ENCODE measurements around the gene MIGA1.

The MIGA1 gene

DNA sequence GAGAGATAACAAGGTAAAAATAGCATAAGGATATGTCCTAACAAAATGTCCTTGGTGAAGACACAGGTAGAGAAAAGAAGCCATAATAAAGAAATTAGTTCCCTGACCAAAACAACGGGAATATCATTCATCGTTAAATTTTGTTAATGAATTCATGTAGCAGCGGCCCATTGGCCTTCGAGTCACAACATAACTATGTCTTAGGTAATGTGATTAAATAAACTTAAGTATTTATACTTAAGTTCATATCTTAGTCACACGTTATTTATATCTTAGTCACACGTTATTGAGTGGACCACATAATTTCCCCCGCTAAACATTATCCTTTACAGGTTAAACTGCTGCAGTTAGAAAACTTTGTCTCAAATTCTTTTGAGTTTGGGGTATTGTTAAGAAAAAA lies 110.2 kb downstream of the MIGA1 start:
- DNase-seq (ENCODE audit: low read depth), result peak; percentile 80
- H3K4me3 ChIP-seq (ENCODE audit: low read length), result peak overlapping the region; percentile 69
- no peak for TF ChIP-seq CTCF (IDR thresholded peaks at IDR 0.05; ENCODE audit: insufficient read depth, low read depth, low read length, missing control alignments)

GRCh38 chr1:77891200-77891599 lies 111.8 kb downstream of the MIGA1 start:
- H3K4me3 ChIP-seq (ENCODE audit: low read length), result no peak overlapping the region
- DNase-seq (ENCODE audit: low read depth), result no peak
- no peak for TF ChIP-seq CTCF (IDR thresholded peaks at IDR 0.05; ENCODE audit: insufficient read depth, low read depth, low read length, missing control alignments)

DNA sequence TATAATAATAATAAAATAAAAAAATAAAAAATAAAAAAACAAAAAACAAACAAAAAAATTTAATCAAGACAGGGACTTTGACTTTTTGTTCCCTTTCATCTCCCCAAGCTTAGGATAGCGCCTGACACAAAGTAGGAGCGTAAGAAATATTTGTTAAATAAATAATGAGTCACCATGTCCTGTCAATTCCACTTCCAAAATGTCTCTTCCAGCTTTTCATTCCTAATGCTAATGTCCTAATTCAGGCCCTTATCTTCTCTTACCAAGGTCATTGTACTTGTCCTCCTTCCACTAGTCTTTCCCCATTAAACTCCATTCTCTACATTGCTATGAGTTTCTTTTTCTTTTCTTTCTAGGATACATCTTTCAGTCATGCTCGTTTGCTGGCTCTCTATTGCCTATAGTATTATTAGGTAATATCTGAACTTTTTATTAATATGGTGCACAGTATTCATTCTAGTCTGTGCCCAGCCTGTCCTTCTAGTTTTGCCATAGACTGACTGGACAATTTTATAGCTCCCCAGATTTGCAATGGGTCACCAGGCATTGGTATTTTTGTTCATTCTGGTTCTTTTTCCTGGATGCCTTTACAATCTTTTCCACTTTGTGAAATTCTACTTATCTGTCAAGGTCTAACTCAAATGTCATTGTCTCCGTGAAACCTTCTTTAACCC lies 120.3 kb downstream of the MIGA1 start:
- no peak overlapping the region for H3K4me3 ChIP-seq (ENCODE audit: low read length)
- TF ChIP-seq CTCF (IDR thresholded peaks at IDR 0.05; ENCODE audit: insufficient read depth, low read depth, low read length, missing control alignments), result no peak
- peak; percentile 30 for DNase-seq (ENCODE audit: low read depth)

DNA sequence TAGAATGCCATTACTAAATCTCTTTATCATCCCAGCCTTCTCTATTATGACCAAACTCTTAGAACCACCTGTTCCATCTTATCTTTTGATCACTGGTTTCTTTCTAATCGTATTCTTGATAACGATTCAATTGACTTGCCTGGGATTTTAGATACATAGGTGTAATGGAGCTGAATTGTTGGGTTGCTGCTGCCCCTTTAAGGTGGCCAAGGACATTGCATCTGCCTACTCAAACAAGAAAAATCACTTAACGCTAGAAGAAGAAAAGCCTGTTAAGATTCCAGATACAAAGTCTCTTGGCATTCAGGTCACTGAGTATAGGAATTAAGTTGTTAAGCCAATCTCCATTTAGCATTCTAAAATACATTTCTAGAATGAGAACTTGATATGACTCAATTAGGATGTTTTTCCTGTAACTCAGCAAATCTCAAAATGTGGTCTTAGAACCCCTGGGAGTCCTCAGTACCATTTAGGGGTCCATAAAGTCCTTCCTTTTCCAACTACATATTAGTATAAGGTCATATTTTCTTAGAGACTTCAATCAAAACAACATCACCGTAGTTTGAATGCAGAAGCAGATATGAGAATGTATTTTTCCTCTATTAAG lies 121.3 kb downstream of the MIGA1 start:
- peak; percentile 84 for TF ChIP-seq CTCF (IDR thresholded peaks at IDR 0.05; ENCODE audit: insufficient read depth, low read depth, low read length, missing control alignments)
- no peak overlapping the region for H3K4me3 ChIP-seq (ENCODE audit: low read length)
- peak; percentile 77 for DNase-seq (ENCODE audit: low read depth)

DNA sequence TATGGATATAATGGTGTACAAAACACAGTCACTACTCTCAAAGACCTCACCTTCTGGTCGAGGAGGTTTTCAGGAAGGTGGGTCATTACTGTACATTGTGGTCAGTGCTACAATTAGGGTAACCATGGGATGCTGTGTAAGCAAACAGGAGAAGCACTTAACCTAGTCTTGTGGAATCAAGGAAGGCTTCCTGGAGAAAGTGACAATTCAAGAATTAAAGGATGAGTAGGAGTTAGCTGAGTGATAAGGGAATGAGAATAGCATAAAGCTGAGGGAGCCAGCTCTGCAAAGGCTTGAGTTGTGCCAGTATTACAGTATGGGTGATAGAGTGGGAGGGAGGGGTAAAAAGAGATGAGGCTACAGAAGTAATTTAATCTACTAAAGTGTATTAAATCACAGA lies 126.2 kb downstream of the MIGA1 start:
- no peak for TF ChIP-seq CTCF (IDR thresholded peaks at IDR 0.05; ENCODE audit: insufficient read depth, low read depth, low read length, missing control alignments)
- DNase-seq (ENCODE audit: low read depth), result no peak
- no peak overlapping the region for H3K4me3 ChIP-seq (ENCODE audit: low read length)

DNA sequence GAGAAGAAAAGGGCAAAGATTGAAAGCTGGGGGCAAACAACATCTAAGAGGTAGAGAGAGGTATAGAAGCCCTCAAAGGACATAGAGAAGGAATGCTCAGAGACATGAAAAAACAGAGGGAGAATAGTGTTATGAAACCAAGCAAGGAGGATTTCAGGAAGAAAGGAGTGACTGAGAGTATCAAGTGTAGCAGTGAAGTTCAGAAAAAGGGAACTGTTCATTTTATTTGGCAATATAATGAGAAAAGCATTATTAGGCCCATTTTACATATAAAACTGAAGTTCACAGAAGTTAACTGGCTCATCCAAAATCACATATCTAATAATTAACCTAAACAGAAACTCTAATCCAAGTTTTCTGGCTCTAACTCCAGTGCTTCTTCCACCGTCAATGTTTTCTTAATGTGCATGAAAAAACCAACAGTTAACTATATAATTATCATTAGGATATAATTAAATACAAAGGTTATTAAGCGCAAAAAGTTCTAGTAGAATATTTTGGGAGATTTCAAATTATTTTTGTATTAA lies 126.6 kb downstream of the MIGA1 start:
- no peak for TF ChIP-seq CTCF (IDR thresholded peaks at IDR 0.05; ENCODE audit: insufficient read depth, low read depth, low read length, missing control alignments)
- DNase-seq (ENCODE audit: low read depth), result no peak
- H3K4me3 ChIP-seq (ENCODE audit: low read length), result no peak overlapping the region

All from epithelial cell of esophagus (primary cell).